Ascending aorta (tissue), 2 donors: ENCODE measurements around the gene SAPCD1. TPM values are rescaled to one million over a fixed set of nuclear protein-coding genes. Genes with fewer than 3 reads are reported as not detected.
"Not testable (repeated sequence)": the region's sequence is repeated elsewhere in the genome, so short reads cannot be mapped to it uniquely, and the experiment has no call there.

Experiments used
- DNase-seq, 2 donors: peaks; one replicate each; pipeline ENCODE4 v3.0.0-alpha.2; 2019; ENCODE audit warnings: low spot score in 2 of 2
- H3K27ac ChIP-seq, 2 donors: fragments of 200-600 bp; sonication (generic); one replicate each; pipeline ENCODE4 v1.5.1; 2016 to 2017; ENCODE audit warnings: mild to moderate bottlenecking in 1 of 2
- H3K27me3 ChIP-seq: fragments of 200-600 bp; sonication (generic); one replicate; pipeline ENCODE4 v1.5.1; 2017
- H3K36me3 ChIP-seq, 2 donors: fragments of 200-600 bp; sonication (generic); one replicate each; pipeline ENCODE4 v1.5.1; 2016
- H3K4me1 ChIP-seq, 2 donors: fragments of 200-600 bp; sonication (generic); one replicate each; pipeline ENCODE4 v1.5.1; 2016 to 2017; ENCODE audit warnings: mild to moderate bottlenecking in 1 of 2
- H3K4me3 ChIP-seq, 2 donors: fragments of 200-600 bp; sonication (generic); one replicate each; pipeline ENCODE4 v1.5.1; 2016 to 2017; ENCODE audit warnings: mild to moderate bottlenecking in 1 of 2
- H3K9me3 ChIP-seq, 2 donors: fragments of 200-600 bp; sonication (generic); one replicate each; pipeline ENCODE4 v1.5.1; 2016
- intact Hi-C: fragments of 100-400 bp; cut with DNase I; formaldehyde crosslinking; loops from one replicate; pipeline ENCODE4 v1.15.1; 2023
- total RNA-seq: library from RNA; depleted of rRNA; stranded (reverse); fragments of >200 nt; gene quantifications from one replicate; pipeline ENCODE4 v1.1.0, GENCODE V29; 2016
- TF ChIP-seq, protein P1 (sequence below), 3 experiments: fragments of 200-600 bp in 2 of 3; fragments of 450-650 bp in 1 of 3; sonication (generic) in 2 of 3; IDR thresholded peaks; one replicate each; pipeline ENCODE4 v1.5.1; 2016 to 2019; ENCODE audit warnings: antibody characterized with exemption in 3 of 3, mild to moderate bottlenecking in 1 of 3, moderate library complexity in 1 of 3

Gene SAPCD1
- total RNA-seq, 1 donor from 2014 or later, result not detected

DNA sequence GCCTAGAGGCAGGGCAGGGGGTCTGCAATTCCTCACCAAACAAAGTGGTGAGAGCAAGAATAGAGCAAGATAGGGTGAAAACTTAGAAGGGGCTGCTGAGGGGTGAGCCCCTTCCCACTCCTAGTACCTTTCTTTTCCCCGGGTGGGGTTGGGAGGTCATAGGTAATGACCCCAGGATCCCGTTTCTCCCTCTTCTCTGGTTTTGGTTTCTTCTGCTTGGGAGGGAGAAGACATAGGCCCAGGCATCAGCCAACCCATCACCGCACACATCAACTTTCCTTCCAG is 29.6 kb downstream of the SAPCD1 start:
- no peak overlapping the region for H3K4me3 ChIP-seq
- intact Hi-C loops, result no loop called here
- no peaks in the 10 kb centered on the region for H3K27me3 ChIP-seq
- H3K36me3 ChIP-seq, result peaks cover 8 to 32% of the 10 kb centered on the region in 2 donors
- no peaks in the 10 kb centered on the region for H3K9me3 ChIP-seq
- H3K4me1 ChIP-seq, result peaks cover 4 to 13% of the 10 kb centered on the region in 2 donors
- TF ChIP-seq, protein P1, sequence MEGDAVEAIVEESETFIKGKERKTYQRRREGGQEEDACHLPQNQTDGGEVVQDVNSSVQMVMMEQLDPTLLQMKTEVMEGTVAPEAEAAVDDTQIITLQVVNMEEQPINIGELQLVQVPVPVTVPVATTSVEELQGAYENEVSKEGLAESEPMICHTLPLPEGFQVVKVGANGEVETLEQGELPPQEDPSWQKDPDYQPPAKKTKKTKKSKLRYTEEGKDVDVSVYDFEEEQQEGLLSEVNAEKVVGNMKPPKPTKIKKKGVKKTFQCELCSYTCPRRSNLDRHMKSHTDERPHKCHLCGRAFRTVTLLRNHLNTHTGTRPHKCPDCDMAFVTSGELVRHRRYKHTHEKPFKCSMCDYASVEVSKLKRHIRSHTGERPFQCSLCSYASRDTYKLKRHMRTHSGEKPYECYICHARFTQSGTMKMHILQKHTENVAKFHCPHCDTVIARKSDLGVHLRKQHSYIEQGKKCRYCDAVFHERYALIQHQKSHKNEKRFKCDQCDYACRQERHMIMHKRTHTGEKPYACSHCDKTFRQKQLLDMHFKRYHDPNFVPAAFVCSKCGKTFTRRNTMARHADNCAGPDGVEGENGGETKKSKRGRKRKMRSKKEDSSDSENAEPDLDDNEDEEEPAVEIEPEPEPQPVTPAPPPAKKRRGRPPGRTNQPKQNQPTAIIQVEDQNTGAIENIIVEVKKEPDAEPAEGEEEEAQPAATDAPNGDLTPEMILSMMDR (IDR thresholded peaks at IDR 0.05), result no peak
- no peak for DNase-seq
- no peak overlapping the region for H3K27ac ChIP-seq

DNA sequence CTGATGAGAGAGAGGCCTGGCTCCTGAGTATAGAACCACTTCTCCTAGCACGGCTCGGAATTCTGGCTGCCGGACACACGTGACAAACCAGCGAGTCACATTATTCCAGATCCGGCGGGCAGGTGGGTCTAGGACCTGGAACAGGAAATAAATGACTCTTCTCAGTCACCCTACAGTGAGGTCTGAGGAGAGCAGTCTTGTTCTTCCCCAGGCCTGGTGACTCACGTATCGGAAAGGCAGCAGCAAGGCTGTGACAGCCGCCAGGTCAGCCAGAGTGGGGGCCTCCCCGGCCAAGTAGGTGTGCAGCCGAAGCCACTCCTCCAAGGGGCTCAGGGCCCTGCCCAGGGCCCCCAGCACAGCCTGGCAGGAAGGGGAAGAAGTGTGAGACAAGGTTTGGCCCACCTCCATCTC is 30.3 kb downstream of the SAPCD1 start:
- intact Hi-C loops, result no loop called here
- no peak overlapping the region for H3K4me3 ChIP-seq
- H3K27ac ChIP-seq, result no peak overlapping the region
- peaks cover 4 to 31% of the 10 kb centered on the region in 2 donors for H3K36me3 ChIP-seq
- no peaks in the 10 kb centered on the region for H3K9me3 ChIP-seq
- TF ChIP-seq, protein P1 (IDR thresholded peaks at IDR 0.05), result no peak
- peaks cover 4 to 13% of the 10 kb centered on the region in 2 donors for H3K4me1 ChIP-seq
- no peak for DNase-seq
- H3K27me3 ChIP-seq, result no peaks in the 10 kb centered on the region

DNA sequence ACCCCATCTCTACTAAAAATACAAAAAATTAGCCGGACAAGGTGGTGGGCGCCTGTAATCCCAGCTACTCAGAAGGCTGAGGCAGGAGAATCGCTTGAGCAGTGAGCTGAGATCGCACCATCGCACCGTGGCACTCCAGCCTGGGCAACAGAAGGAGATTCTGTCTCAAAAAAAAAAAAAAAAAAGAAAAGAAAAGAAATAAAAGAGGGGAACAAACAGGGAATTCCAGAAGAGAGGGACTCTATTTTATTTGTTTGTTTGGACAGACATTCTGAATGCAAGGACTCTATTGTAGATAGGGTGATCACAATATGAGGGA is 31.4 kb downstream of the SAPCD1 start:
- Histone ChIP-seq H3K36me3 (peaks cover 4 to 29% of the 10 kb centered on the region in 2 donors), H3K4me3 (peak overlapping the region in 1 of 2 donors; percentile 81), H3K27ac (peak overlapping the region; percentile 88 to 92), H3K4me1 (peaks cover 4 to 14% of the 10 kb centered on the region in 2 donors)
- H3K9me3 ChIP-seq, H3K27me3 ChIP-seq, DNase-seq: not testable (repeated sequence)
- intact Hi-C loops, result loop anchor here (2.0 kb wide), 3 partner anchors 21 to 69 kb away; partner anchors contain the start of genes DDAH2, HSPA1A, HSPA1L and NEU1

DNA sequence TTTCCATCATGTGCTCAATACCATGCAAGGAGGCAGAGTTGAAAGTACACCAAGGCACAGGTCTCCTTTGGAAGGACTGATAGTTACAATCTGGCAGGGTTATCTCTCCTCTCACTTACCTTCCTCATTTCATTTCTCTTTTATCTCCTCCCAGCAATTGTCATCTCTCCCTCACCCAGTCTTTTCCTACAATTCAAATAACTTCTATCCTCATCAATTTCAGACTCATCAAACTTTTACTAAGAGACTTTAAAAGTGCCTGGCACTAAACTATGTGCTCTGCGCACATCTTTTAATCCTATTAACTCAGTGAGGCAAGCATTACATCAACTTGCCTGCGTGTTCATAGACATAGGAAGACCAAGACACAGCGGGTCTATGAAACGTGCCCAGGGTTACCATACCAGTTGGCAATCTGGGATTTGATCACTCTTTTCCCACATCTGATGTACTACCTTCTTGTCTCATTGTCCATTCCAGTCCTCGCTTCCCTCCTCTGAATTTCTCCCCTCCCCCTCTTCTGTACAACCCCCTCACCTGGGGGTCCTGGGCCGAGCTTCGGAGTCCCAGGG is 31.9 kb downstream of the SAPCD1 start:
- TF ChIP-seq, protein P1 (IDR thresholded peaks at IDR 0.05), result no peak

DNA sequence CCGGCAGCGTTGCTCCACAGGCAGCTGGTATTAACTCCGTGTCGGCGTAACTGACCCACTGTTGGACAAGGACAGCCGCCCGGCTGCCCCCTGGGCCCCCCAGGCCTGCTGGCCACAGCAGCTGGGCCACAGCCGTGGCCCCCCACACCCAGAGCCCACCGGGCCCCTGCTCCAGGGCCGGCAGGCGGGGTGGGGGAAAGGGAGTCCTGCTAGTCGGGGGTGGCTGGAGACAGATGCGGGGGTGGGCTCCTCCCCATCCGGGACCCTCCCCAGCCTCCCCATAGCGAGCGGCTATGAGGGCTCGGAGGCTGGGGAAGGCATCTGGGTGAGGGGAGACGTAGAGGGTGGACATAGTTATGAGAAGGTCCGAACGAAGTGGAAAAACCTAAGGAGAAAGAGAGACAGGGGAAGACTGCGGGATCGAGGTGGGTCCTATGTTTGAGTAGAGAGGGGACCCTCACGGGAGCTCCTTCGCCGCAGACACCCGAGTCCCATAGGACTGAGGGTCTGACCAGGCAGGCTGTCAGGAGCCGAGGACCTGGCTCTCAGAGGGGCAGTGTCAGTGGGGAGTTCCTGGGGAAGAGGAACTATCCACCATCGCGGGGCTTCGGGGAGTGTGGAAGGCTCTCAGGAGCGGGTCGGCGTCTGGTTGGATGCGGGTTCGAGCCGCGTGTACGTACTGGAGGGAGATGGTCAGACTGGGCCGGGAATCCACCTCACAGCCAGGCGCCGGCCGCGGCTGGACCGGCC is 32.6 kb downstream of the SAPCD1 start:
- Histone ChIP-seq H3K36me3 (peaks cover 0 to 22% of the 10 kb centered on the region in 2 donors), H3K4me1 (peaks cover 4 to 18% of the 10 kb centered on the region in 2 donors), H3K27me3 (no peaks in the 10 kb centered on the region), H3K9me3 (no peaks in the 10 kb centered on the region), H3K4me3 (peak overlapping the region; percentile 81 to 83), H3K27ac (peak overlapping the region; percentile 88 to 92)
- intact Hi-C loops, result loop anchor here (2.0 kb wide), 3 partner anchors 20 to 68 kb away; partner anchors contain the start of genes DDAH2, HSPA1A, HSPA1L and NEU1
- TF ChIP-seq, protein P1 (IDR thresholded peaks at IDR 0.05), result no peak
- no peak for DNase-seq

More for the DNA sequence above, 31.9 kb downstream of the SAPCD1 start:
- H3K9me3 ChIP-seq, result no peaks in the 10 kb centered on the region
- intact Hi-C loops, result loop anchor here (2.0 kb wide), 3 partner anchors 20 to 68 kb away; partner anchors contain the start of genes DDAH2, HSPA1A, HSPA1L and NEU1
- H3K36me3 ChIP-seq, result peaks cover 2 to 27% of the 10 kb centered on the region in 2 donors
- H3K27me3 ChIP-seq, result no peaks in the 10 kb centered on the region
- H3K4me1 ChIP-seq, result peaks cover 4 to 18% of the 10 kb centered on the region in 2 donors
- DNase-seq, result no peak
- peak overlapping the region; percentile 88 to 92 for H3K27ac ChIP-seq
- peak overlapping the region; percentile 81 to 83 for H3K4me3 ChIP-seq
